MM.1S (cell line): ENCODE data around the gene EGFL7.

Experiments used
- DNase-seq: peaks from one replicate; pipeline ENCODE4 v3.0.0-alpha.2; 2015
- H2AFZ ChIP-seq: fragments of 300-600 bp; sonication (generic); 2 replicates; pipeline ENCODE4 v1.6.0; 2016; ENCODE audit warnings: antibody characterized with exemption, low read length
- H3F3A ChIP-seq: fragments of 300-600 bp; sonication (generic); 2 replicates; pipeline ENCODE4 v1.6.1; 2016; ENCODE audit warnings: mild to moderate bottlenecking, antibody characterized with exemption, low read length, moderate library complexity, mixed read lengths; ENCODE audit not compliant: insufficient read depth
- H3K27ac ChIP-seq: fragments of 300-600 bp; sonication (generic); 2 replicates; pipeline ENCODE4 v1.5.1; 2016; ENCODE audit warnings: mild to moderate bottlenecking, low read length
- H3K27me3 ChIP-seq: fragments of 300-600 bp; sonication (generic); replicated peaks from 2 replicates; pipeline ENCODE4 v1.6.0; 2016; ENCODE audit warnings: low read length; ENCODE audit not compliant: insufficient read depth
- H3K36me3 ChIP-seq: fragments of 300-600 bp; sonication (generic); replicated peaks from 2 replicates; pipeline ENCODE4 v1.6.1; 2016; ENCODE audit warnings: mild to moderate bottlenecking, low read length, mixed read lengths; ENCODE audit not compliant: insufficient read depth
- H3K4me1 ChIP-seq: fragments of 300-600 bp; sonication (generic); 2 replicates; pipeline ENCODE4 v1.6.1; 2016; ENCODE audit warnings: low read length, mixed read lengths
- H3K4me2 ChIP-seq: fragments of 300-600 bp; sonication (generic); 2 replicates; pipeline ENCODE4 v1.6.0; 2016; ENCODE audit warnings: low read depth, low read length
- H3K4me3 ChIP-seq: fragments of 300-600 bp; sonication (generic); 2 replicates; pipeline ENCODE4 v1.5.1; 2016; ENCODE audit warnings: low read length, mixed read lengths
- H3K79me2 ChIP-seq: fragments of 300-600 bp; sonication (generic); 2 replicates; pipeline ENCODE4 v1.6.1; 2016; ENCODE audit warnings: mixed run types, low read length, mixed read lengths
- H3K9ac ChIP-seq: fragments of 300-600 bp; sonication (generic); 2 replicates; pipeline ENCODE4 v1.6.1; 2016; ENCODE audit warnings: low read length, mixed read lengths
- H3K9me2 ChIP-seq: fragments of 300-600 bp; sonication (generic); replicated peaks from 2 replicates; pipeline ENCODE4 v1.6.1; 2016; ENCODE audit warnings: mild to moderate bottlenecking, low read length, mixed read lengths; ENCODE audit not compliant: insufficient read depth
- H3K9me3 ChIP-seq: fragments of 300-600 bp; sonication (generic); replicated peaks from 2 replicates; pipeline ENCODE4 v1.6.1; 2016; ENCODE audit warnings: mild to moderate bottlenecking, low read length, mixed read lengths; ENCODE audit not compliant: insufficient read depth
- H4K20me1 ChIP-seq: fragments of 300-600 bp; sonication (generic); 2 replicates; pipeline ENCODE4 v1.6.1; 2016; ENCODE audit warnings: mild to moderate bottlenecking, low read length, moderate library complexity, mixed read lengths; ENCODE audit not compliant: insufficient read depth
- EZH2 ChIP-seq: fragments of 300-600 bp; sonication (generic); optimal IDR thresholded peaks from 2 replicates; pipeline ENCODE3; 2017; ENCODE audit warnings: low read depth, mild to moderate bottlenecking, antibody characterized with exemption, low read length, mixed read lengths
- EZH2phosphoT487 ChIP-seq: fragments of 300-600 bp; sonication (generic); IDR thresholded peaks from 2 replicates; pipeline ENCODE4 v1.6.1; 2018; ENCODE audit warnings: antibody characterized with exemption, low read length
- TF ChIP-seq, protein P1 (sequence below): fragments of 300-600 bp; sonication (generic); IDR thresholded peaks from 2 replicates; pipeline ENCODE4 v1.5.1; 2016; ENCODE audit warnings: antibody characterized with exemption, low read length, mixed read lengths

EGFL7 gene

DNA sequence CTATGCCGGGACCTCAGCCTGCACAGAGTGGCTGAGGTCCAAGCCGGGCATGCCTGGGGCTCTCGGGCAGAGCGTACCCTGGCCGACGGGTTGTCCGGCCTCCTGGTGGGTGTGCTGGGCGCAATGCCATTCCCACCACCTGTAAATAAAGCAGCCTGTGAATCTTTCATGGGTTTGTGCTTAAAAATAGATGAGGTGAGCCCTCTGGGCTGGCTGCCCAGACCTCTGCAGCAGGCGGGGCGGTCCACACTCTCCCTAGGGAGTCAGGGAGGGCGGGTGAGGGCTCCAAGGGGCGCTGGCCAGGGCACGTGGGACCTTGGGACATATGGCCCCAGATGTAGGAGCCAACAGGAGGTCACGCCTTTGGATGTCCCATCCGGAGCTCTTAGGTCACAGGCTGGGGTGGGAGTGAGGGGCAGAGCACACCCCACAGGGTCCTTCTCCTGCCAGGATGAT lies 28.1 kb downstream of the EGFL7 start:
- H4K20me1 ChIP-seq, result no peaks in the 10 kb centered on the region
- DNase-seq, result no peak
- no peaks in the 10 kb centered on the region for H3K4me1 ChIP-seq
- H3K4me2 ChIP-seq, result no peak overlapping the region
- H3K27ac ChIP-seq, result no peak overlapping the region
- H3K79me2 ChIP-seq, result no peaks in the 10 kb centered on the region
- no peaks in the 10 kb centered on the region for H3F3A ChIP-seq
- H3K4me3 ChIP-seq, result no peak overlapping the region
- H3K36me3 ChIP-seq, result no peaks in the 10 kb centered on the region
- H3K9me2 ChIP-seq, result no peaks in the 10 kb centered on the region
- no peak overlapping the region for H2AFZ ChIP-seq
- no peaks in the 10 kb centered on the region for H3K9me3 ChIP-seq
- H3K9ac ChIP-seq, result no peak overlapping the region
- peaks cover 91% of the 10 kb centered on the region for H3K27me3 ChIP-seq
- TF ChIP-seq EZH2phosphoT487 (no peak), EZH2 (no peak)
- TF ChIP-seq, protein P1, sequence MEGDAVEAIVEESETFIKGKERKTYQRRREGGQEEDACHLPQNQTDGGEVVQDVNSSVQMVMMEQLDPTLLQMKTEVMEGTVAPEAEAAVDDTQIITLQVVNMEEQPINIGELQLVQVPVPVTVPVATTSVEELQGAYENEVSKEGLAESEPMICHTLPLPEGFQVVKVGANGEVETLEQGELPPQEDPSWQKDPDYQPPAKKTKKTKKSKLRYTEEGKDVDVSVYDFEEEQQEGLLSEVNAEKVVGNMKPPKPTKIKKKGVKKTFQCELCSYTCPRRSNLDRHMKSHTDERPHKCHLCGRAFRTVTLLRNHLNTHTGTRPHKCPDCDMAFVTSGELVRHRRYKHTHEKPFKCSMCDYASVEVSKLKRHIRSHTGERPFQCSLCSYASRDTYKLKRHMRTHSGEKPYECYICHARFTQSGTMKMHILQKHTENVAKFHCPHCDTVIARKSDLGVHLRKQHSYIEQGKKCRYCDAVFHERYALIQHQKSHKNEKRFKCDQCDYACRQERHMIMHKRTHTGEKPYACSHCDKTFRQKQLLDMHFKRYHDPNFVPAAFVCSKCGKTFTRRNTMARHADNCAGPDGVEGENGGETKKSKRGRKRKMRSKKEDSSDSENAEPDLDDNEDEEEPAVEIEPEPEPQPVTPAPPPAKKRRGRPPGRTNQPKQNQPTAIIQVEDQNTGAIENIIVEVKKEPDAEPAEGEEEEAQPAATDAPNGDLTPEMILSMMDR, result no peak

DNA sequence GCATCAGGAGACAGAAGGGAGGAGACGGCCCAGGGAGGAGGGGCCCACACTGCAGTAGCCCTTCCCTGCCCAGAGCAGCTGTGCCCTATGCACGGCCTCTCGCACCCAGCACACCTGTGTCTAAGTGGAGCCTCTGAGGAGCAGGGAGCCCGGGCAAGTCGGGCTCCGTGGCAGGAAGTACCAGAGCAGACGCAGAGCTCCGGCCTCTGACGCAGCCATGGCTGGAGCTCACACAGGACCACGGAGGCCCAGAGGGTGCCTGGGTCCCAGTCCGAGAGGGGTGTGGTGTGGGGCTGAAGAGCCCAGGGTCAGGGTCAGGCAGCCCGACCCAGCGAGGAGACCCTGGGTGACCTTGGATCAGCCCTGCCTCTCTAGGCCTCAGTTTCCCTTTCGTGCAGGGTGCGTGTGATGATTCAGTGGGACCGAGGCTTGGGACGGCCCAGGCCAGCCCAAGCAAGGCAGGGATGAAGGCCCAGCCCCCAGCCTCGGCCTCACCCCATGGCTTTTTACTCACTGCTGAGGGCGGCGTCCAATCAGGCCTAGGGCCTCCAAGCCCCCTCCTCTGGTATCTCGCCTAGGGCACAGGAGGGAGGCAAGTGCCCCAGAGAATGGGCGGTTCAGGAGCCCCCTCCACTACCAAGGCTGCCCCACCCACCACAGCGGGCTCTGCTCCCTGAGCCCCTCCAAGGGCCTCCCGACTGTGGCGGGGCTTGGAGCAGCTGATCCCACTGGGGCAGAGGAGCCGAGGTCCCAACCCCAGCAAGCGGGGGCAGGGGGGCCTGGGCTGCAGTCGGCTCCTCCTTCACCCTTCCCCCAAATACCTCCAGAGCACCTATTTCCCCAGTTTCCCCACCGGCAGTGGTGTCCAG lies 28.8 kb downstream of the EGFL7 start:
- H3K4me2 ChIP-seq, result no peak overlapping the region
- no peaks in the 10 kb centered on the region for H3F3A ChIP-seq
- no peak overlapping the region for H2AFZ ChIP-seq

DNA sequence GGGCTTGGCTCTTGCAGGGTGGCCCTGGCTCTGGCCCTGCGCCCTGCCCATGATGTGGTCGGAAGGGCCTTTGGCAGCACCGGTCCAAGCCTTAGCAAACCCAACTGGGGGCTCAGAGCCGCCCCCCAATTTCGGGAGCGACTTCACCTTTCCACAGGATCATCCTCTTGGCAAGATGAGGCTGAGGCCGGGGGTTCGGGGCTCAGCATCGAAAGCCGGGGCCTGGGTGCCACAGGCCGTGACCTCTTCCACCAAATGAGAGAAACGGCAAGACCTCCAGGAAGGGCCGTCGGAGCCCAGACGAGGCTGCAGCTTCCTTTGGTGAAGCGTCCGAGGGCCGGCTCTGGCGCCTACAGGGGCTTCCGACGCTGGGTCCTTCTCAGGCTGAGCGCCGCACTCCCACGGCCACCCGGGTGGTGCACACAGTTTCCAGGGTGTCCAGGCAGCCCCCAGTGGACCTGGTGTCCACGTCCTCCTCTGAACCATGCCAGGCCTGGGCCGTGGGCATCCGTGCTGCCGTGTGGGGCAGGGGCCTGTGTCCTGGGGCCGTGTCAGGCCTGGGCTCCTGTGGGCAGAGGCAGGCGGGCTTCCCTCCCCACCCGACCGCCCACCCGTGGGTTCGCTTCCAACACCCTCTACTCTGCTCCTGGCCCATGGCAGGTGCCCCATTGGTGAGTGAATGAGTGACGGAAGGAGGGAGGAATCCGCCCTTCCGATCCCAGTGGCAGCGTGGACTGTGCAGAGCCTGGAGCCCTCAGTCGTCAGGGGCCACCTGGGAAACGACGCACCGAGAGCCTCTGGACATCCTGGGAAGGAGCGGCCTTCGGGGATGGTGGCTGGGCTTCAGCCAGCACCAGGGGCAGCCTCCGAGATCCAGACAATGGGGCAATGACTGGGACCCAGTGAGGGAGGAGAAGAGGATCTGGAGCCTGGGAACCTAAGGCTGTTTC lies 29.7 kb downstream of the EGFL7 start:
- Histone ChIP-seq H3K36me3 (no peaks in the 10 kb centered on the region), H3K4me3 (no peak overlapping the region), H3K4me2 (no peak overlapping the region), H3K9me2 (no peaks in the 10 kb centered on the region), H4K20me1 (no peaks in the 10 kb centered on the region), H3K79me2 (no peaks in the 10 kb centered on the region), H2AFZ (no peak overlapping the region), H3K27ac (no peak overlapping the region), H3K27me3 (peaks cover 92% of the 10 kb centered on the region), H3K4me1 (no peaks in the 10 kb centered on the region), H3K9ac (no peak overlapping the region), H3F3A (no peaks in the 10 kb centered on the region), H3K9me3 (no peaks in the 10 kb centered on the region)
- DNase-seq, result no peak
- TF ChIP-seq EZH2phosphoT487 (no peak), EZH2 (no peak)
- TF ChIP-seq, protein P1, result no peak

More for the DNA sequence above, 28.8 kb downstream of the EGFL7 start:
- Histone ChIP-seq H3K9me2 (no peaks in the 10 kb centered on the region), H4K20me1 (no peaks in the 10 kb centered on the region), H3K9me3 (no peaks in the 10 kb centered on the region), H3K79me2 (no peaks in the 10 kb centered on the region), H3K36me3 (no peaks in the 10 kb centered on the region), H3K27ac (no peak overlapping the region), H3K27me3 (peaks cover 90% of the 10 kb centered on the region), H3K9ac (no peak overlapping the region), H3K4me3 (no peak overlapping the region), H3K4me1 (no peaks in the 10 kb centered on the region)
- TF ChIP-seq, protein P1, result no peak
- TF ChIP-seq EZH2phosphoT487, result no peak
- DNase-seq, result no peak
